ENCODE results near the gene JTB.
"Not testable (repeated sequence)": the region's sequence is repeated elsewhere in the genome, so short reads cannot be mapped to it uniquely, and the experiment has no call there.

JTB gene

DNA sequence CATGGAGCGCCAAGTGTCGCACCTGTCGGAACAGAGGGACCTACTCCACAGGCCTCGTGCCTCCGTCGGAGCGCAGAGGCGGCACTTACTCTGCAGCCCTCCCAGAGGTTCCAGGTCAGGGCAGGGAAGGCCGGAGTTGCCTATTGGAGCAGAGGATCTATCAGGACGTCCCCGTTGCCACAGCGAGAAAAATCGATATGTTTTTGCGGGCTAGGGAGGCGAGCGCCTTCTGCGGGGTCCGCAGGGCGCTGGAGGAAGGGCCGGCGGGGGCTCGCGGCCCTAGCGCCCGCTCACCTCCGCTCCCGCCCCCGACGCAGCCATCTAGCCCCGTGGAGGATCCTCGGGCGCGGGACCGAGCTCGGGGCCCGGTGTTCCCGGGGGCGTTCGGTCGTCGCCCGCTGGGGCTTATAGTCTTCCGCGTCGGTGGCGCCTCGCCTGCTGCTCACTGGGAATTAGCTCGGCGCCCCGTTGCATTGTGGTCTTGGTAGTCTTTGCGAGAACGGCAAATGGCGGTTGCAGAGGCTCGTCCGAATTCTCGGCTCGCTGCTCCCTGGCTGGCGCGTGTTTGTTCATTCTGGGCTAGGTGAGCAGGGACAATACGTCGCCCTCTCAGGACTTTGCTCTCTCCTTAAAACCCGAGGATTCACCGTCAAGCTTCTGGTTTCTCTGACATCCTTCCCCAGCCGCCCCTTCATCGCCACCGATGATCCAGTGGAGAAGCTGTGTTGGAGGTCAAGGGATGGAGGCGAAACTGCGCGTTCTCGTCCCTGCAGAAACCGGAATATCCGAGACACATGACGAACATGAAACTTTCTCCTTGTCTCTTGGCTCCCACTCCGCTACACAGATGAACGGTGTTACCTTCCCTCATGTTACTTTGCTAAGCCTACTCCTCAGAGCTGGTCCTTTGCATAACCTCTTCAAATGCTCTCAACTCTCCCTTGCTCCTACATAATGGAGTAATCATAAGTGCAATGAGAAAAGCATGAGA lies at the start of gene JTB:
Gene JTB (minus strand): TSS at position 425 of the 991 bp plus-strand sequence. CDS start 422 bp downstream, at position 3.
- peak; percentile 92 for DNase-seq (ENCODE audit: low spot score)

DNA sequence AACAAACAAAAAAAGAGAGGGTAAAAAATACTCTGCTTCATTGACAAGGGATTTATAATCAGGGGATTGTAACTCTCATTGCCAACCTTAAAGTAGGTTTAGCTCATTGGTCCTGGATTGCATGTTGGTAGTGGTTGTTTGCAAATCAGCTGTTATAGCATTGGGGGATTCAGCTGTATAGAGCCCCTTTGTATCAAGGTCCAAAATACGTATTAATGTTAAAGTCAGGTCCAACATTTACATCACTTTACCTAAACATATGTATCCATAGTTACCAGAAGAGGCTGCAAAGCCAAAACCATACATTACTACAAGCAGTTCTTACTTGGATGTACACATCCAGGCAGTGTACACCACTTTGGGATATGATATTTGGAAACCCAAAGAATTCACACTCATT lies 42.5 kb upstream of the JTB start:
- DNase-seq (ENCODE audit: low spot score), result no peak

DNA sequence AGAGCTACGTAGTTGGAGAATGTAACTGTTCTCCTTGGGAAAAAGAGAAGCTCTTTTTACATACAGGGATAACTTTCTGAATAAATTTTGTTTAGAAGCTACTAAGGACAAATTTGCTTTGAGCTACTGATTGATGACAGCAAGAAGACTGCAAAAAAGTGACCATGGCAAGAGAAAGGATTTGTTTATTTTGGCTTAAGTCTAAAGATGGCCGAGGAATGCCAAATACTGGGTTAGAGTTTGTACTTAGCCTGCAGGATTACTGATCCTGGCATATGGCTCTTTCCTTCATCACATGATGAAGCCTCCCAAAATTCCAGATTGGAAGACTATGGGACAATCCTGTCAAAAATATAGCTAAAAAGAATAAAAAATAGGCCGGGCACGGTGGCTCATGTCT lies 41.8 kb upstream of the JTB start:
- no peak for DNase-seq (ENCODE audit: low spot score)

DNA sequence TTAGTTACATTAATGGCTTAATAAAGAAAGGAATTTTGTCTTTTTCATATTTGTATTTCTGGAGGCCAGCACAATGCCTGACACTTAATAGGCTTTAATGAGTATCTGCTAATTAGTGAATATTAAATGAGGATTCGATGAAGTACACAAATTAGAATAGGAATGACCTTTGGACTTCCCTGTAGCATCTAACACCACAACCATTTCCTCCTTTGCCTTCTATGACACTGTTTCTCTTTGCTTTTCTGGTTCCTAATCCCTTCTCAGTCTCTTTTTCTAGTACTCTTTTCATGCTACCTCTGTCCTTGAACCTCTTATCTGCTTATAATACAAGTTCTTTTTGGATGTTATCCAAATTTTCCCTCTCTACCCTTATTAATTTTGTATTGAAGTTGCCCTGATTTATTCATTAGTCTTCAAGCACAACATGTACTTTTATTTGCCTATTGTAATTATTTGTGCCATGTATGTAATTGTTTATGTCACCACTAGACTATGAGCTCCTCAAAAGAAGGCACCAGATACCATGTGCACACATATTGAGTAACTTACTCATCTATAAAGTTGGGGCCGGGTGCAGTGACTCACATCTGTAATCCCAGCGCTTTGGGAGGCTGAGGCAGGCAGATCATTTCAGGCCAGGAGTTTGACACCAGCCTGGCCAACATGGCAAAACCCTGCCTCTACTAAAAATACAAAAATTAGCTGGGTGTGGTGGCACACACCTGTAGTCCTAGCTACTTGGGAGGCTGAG lies 36.9 kb upstream of the JTB start:
- no peak for DNase-seq (ENCODE audit: low spot score)

DNA sequence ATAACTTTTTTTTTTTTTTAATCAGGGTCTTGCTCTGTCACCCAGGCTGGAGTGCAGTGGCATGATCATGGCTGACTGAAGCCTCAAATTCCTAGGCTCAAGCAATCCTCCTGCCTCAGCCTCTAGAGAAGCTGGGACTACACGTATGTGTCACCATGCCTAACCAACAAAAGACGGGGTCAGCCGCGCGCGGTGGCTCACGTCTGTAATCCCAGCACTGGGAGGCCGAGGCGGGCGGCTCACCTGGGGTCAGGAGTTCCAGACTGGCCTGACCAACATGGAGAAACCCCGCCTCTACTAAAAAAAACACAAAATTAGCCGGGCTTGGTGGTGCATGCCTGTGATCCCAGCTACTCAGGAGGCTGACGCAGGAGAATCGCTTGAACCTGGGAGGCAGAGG lies 35.1 kb upstream of the JTB start:
- not testable (repeated sequence) for DNase-seq (ENCODE audit: low spot score)

DNA sequence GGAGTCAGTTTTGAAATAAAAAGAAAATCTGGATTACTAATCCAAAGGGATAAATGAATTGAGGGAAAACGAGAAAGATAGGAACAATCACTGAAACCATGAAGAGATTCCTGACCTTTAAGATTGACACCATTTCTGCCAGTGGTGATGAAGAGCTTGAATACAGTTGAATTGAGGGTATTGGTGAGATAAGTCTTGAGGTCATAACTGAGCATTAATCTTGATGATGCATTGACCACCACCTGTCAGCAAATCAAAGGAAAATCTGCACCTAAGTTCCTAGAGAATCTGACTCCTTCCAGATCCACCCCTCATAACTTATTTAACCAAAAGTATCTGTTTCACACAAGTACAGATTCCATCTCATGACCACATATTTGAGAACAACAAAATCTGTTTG lies 34.7 kb upstream of the JTB start:
- no peak for DNase-seq (ENCODE audit: low spot score)

DNA sequence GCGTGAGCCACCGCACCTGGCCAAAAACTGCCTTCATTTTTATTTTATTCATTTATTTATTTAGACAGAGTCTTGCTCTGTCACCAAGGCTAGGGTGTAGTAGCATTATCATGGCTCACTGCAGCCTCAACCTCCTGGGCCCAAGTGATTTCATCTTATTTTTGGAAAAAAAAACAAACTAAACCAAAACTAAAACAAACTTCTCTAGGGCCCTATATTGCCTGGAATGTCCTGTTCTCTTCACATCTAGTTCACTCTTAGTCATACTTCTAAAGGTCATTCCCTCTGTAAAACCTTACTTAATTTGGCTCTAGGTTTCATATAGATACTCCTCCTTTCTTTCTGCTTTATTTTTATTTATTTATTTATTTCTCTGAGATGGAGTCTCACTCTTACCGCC lies 28.7 kb upstream of the JTB start:
- no peak for DNase-seq (ENCODE audit: low spot score)

DNA sequence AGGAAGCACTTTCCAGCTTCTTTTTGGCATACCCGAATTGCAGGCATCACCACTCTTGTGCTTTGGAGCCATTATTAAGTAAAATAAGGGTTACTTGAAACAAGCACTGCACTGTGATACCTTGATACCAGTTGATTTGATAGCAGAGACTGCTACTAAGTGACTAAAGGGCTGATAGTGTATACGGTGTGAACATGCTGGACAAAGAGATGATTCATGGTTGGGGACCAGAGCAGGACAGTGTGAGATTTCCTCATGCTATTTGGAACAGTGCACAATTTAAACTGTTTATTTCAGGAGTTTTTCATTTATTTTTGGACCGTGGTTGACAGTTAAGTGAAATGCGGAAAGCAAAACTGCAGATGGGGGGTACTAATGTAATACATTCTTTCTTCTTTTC lies 22.9 kb upstream of the JTB start:
- no peak for DNase-seq (ENCODE audit: low spot score)

DNA sequence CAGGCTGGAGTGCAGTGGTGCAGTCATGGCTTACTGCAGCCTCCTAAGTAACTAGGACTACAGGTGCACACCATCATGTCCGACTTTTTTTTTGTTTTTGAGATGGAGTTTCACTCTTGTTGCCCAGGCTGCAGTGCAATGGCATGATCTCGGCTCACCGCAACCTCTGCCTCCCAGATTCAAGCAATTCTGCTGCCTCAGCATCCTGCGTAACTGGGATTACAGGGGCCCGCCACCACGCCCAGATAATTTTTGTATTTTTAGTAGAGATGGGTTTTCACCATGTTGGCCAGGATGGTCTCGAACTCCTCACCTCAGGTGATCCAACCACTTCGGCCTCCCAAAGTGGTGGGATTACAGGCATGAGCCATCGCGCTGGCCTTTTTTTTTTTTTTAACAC lies 19.4 kb upstream of the JTB start:
- not testable (repeated sequence) for DNase-seq (ENCODE audit: low spot score)

DNA sequence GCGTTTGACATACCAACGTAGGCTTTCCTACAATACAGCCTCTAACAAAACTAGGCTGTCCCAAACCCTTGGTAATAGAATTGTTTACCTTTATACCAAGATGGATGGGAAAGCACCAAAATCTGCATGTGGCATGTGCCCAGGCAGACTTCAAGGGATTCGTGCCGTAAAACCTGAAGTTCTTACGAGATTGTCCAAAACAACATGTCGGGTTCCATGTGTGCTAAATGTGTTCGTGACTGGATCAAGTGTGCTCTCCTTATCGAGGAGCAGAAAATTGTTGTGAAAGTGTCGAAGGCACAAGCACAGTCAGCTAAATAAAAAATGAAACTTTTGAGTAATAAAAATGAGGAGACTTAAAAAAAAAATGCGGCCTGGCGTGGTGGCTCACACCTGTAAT lies 18.2 kb upstream of the JTB start:
- DNase-seq (ENCODE audit: low spot score), result no peak

DNA sequence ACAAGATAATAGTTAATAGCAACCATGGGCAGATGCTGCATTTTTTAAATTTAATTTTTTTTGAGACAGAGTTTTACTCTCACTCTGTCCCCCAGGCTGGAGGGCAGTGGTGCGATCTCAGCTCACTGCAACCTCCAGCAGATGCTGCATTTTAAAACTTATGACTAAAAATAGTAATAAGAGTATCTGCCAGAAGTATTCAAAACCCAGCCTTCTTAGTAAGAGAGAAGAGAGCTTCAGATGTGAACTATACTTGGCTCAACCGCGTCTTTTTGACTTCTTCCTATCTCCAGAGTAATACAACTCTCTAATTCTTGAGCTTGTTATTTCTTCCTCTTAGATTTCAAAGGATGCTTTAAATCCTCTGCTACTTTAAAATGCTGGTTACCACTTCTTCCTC lies 17.7 kb upstream of the JTB start:
- no peak for DNase-seq (ENCODE audit: low spot score)

DNA sequence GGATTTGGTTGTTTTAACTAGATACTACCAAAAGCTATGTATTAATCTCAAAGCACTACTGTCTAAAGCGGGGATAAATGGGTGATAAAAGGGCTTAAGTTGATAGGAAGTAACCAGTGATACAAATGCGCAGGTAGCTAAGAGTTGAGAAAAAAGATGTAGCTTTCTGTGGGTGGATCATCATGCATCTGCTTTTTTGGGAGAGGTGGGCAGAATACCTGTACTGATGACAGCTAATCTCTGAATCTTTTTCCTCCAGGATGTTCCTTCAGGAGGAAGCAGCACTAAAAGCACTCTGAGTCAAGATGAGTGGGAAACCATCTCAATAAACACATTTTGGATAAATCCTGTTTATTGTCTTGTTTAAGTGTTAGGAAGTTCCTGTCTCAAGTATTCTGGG lies 14.3 kb upstream of the JTB start:
- DNase-seq (ENCODE audit: low spot score), result no peak

DNA sequence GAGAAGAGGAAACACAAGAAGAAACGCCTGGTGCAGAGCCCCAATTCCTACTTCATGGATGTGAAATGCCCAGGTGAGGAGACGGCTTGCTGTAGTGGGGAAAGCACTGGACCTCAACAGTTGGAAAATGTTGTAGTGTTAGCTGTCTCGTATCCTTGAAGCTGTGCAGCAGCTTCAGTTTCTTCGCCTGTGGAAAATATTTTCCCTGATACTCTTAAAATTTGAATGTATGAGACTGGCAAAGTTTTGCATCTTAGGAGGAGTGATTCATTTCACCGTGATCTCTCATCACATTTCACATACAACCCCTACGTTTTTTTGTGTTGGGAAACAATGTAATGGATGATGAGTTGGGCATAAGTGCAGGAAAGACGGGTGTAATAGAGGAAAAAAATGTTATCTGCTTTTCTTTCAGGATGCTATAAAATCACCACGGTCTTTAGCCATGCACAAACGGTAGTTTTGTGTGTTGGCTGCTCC lies 13.7 kb upstream of the JTB start:
- DNase-seq (ENCODE audit: low spot score), result no peak

DNA sequence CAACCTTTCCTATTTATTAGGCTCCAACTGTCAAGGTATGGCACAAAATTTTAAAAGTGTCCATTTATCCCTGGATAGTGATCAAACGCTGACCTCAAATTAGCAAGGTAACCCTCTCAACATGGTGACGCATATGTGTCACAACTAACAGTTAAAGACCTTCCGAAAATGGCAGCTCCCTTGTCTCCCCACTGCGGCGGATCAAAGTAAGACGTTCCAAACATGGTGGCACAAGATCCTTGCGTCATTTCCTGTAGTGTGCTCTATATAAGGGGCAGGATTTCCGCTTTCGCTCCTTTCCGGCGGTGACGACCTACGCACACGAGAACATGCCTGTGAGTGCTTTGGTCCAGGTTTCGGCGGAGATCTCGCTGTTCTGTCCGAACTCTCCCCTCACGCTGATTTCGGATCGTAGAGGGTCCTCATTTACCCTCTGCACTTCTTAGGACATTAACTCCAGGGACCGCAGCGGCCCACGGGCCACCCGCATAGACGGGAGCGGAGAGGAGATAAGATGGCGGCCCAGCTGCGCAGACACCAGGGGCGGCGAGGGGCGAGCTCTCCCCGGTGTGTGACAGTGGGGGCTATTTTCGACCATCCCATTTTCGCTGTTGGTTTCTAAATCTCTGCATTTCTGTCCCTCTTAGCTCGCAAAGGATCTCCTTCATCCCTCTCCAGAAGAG lies 13.1 kb upstream of the JTB start, which contains the start of gene RPS27:
Gene RPS27 (plus strand): TSS at position 295 of the 683 bp plus-strand sequence. CDS start 35 bp downstream, at position 330.
- peak; percentile 91 for DNase-seq (ENCODE audit: low spot score)

DNA sequence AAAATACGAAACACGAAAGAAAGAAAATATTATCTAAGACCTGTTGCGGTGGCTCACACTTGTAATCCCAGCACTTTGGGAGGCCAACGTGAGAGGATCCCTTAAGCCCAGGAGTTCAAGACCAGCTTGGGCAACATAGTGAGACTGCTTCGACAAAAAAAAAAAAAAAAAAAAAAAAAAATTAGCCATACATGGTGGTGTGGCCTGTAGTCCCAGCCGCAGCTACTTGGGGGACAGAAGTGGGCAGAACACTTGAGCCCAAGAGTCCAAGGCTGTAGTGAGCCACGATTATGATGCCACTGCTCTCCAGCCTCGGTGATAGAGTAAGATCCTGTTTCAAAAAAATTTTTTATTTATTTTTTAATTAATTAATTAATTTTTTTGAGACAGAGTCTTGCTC lies 10.1 kb upstream of the JTB start:
- DNase-seq (ENCODE audit: low spot score), result no peak

DNA sequence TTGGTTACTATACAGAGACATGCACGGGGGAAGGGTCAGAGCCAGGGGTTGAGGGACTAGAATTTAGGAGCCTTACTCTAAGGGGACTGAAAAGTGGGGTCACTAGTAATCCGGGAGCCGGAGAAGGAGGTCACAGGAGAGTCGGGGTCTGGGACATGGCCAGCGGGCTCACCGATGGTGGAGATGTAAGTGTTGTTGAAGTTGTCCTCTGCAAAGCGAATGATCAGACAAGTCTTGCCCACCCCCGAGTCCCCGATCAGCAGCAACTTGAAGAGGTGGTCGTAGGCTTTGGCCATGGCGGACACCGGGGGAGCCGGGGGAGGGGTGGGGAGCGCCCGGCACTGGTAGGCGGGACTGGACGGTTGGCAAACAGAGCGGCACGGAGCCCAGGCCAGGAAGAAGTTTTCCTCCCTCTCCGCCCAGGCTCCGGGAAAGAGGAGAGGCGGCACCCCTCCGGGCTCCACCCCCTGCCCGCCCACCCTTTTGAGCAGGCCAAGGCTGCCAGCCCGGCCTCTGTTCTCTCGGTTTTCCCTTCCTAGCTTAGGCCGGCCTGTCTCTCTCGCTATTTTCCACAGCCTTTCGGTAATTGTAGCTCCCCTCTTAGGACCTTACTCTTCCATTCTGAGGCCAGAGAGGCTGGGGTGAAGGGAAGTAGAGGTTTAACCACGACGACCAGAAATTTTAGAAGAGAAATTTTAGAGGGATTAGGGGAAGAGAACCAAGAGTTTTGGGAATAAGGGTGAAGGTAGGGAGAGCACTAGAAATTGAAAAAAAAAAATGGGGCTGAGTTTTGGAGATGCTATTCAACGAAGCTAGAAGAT lies 8.7 kb upstream of the JTB start, which contains the start of gene RAB13:
Gene RAB13 (minus strand): TSS at position 399 of the 821 bp plus-strand sequence. CDS start 103 bp downstream, at position 296.
- DNase-seq (ENCODE audit: low spot score), result peak; percentile 90

DNA sequence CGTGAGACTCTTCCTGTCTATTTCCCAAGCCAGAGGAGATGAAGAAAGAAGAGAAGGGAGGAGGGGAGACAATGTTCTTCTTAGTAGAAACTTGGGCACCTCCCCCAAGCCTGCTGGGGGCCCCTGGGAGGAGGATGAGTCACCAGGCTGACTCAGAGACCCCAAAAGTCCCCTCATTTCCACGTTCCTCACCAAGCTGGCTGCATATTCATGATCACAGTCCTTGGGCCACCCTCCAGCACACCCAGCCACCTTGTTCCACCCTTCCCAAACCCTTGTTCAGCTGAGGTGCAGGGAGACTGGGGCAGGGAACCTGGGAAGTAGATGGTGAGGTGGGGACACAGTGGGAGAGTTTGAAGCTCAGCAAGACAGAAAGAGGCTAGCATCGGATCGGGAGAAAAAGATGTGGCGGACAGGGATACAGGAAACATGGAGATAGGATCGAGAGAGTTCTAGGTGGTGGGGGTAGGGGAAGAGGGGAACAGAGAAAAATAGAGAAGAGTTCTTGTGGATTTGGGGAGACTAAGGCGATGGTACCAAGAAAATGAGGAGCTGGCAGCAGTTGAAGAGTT lies 8.0 kb upstream of the JTB start:
- no peak for DNase-seq (ENCODE audit: low spot score)

DNA sequence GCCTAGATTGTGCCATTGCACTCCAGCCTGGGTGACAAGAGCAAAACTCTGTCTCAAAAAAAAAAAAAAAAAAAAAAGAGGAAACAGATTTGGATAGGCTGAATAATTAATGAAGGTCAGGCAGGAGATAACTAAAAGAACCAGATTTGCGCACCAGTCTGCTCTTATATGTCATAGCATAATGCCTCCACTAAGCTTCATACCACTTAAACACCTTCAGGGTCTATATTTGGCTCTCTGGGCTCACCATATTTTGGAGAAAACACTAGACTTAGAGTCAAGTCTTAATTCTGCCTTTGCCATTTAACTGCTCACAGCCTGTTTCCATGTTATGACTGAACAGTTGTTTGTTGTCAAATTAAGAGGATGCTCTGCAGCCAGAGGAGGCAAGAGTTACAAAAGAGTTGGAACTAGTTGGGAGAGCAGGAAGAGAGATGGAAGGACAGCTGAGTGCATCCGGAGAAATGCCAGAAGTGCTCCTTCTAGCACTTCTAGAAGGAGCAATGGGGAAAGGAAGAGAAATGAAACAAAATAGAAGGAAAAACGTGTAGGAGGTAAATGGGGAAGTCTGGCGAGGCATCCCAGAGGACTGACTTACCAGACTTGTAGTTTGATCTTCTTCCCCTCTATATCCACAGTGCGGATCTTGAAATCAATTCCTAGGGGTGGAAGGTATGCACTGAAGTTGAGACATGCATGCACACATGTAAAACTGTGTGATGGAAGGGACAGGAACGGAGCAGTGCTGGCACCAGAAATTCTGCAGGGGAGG lies 6.8 kb upstream of the JTB start:
- DNase-seq (ENCODE audit: low spot score), result no peak

DNA sequence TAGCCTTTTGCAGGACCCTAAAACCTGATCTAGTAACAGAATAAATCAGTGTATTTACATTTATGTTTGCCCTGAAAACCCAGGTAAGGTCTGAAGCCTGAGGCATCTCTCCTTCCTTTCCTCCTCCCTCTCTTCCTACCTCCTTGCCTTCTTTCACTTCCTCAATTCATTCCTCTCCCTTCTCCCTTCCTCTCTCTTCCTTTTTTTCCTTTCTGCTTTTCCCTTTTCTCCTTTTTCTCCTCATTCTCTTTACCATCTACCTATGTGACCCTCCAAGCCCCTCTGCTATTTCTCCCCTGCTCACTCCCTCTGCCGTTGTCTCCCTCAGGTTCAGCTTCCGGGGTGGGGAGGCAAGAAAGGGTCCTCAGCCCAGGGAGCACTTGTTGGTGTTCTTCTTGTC lies 4.3 kb upstream of the JTB start:
- DNase-seq (ENCODE audit: low spot score), result not testable (repeated sequence)

DNA sequence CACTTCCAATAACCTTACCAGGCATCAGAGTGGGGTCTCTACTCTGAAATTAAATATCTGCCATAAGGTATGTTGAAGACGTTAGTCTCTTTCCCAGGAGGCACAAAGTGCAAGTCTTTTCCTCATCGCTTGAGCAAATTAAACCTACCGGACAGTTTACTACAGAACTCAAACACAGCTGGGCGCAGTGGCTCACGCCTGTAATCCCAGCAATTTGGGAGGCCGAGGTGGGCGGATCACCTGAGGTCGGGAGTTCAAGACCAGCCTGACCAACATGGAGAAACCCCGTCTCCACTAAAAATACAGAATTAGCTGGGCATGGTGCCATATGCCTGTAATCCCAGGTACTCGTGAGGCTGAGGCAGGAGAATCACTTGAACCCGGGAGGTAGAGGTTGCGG lies 1.6 kb upstream of the JTB start:
- DNase-seq (ENCODE audit: low spot score), result not testable (repeated sequence)

Data from ecto neural progenitor cell (in vitro differentiated cells).